SH-SY5Y (cell line): ENCODE results near the gene SCIMP.

Source experiments
- GATA2 ChIP-seq: IDR thresholded peaks from 2 replicates; pipeline ENCODE4 v1.6.1; 2011; ENCODE audit warnings: mild to moderate bottlenecking, low read depth, low read length
- GATA3 ChIP-seq: IDR thresholded peaks from 2 replicates; pipeline ENCODE4 v1.6.1; 2011; ENCODE audit warnings: low read depth, mild to moderate bottlenecking, low read length, moderate library complexity

The SCIMP gene

DNA sequence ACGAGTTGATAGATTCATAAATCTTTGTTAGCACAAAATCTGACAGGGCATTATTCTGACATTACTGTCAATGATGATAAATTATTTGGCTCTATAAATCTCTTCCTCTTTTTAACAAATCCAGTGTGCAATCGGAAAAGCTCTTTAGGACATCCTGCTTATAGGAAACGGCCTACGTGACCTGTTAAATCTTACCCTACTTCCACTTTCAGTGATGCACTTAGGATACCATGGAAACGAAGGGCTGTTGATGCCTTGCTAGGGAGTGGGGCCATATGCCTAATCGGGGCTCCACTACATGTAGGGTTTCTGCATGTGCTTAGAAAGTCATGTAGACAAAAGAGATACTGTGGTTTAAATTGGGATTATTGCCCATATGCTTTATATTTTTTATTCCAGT, 70.2 kb downstream of the SCIMP start:
- TF ChIP-seq GATA2 (no peak), GATA3 (no peak)
